ENCODE measurements around the gene SERPINB11. TPM values are rescaled to one million over a fixed set of nuclear protein-coding genes. Genes with fewer than 3 reads are reported as not detected.

SERPINB11 gene
- total and polyA plus RNA-seq, 4 donors, result 0.47 TPM; not detected in 3

- Histone ChIP-seq H3K9me3 (ENCODE audit: control insufficient read depth in 4 of 4, low read length in 3 of 4) (no peaks in the 10 kb centered on the region), H3K36me3 (ENCODE audit: control insufficient read depth in 4 of 4, insufficient read depth in 3 of 4, low read depth in 1 of 4, low read length in 3 of 4) (no peaks in the 10 kb centered on the region), H3K9ac (ENCODE audit: low read depth in 1 of 2, low read length in 2 of 2) (no peak overlapping the region), H3K27ac (ENCODE audit: low read depth in 1 of 2, low read length in 2 of 2) (no peak overlapping the region), H3K27me3 (ENCODE audit: control insufficient read depth in 4 of 4, insufficient read depth in 4 of 4, low read length in 3 of 4) (peaks cover 0 to 4% (median 0%) of the 10 kb centered on the region in 4 donors), H3K4me1 (ENCODE audit: control insufficient read depth in 4 of 4, insufficient read depth in 4 of 4, low read length in 3 of 4) (no peaks in the 10 kb centered on the region), H3K4me3 (ENCODE audit: low read depth in 1 of 3, low read length in 3 of 3) (no peak overlapping the region)
- no peak for DNase-seq (ENCODE audit: low spot score)
- TF ChIP-seq GABPA (IDR thresholded peaks at IDR 0.05 in 1 of 2, conservative IDR thresholded peaks at IDR 0.05 in 1 of 2), result no peak
- TF ChIP-seq JUND (IDR thresholded peaks at IDR 0.05), result no peak
- TF ChIP-seq REST (IDR thresholded peaks at IDR 0.05), result no peak
- 65% methylated on average over 2 of the region's 2 CpGs for WGBS
Observed at GRCh38 chr18:63765837-63766236, 63.1 kb downstream of the SERPINB11 start.

Other genes starting within 250 kb of the SERPINB11 start
- gene SERPINB5, start 226.0 kb upstream of the SERPINB11 start, total RNA-seq, result not detected
- under 1 TPM in 1 of 2 donors, not detected in 1; 0.05 TPM for gene SERPINB5, start 226.0 kb upstream of the SERPINB11 start, polyA plus RNA-seq
- gene SERPINB12, start 160.6 kb upstream of the SERPINB11 start, total RNA-seq, result not detected
- gene SERPINB12, start 160.6 kb upstream of the SERPINB11 start, polyA plus RNA-seq, result not detected
- gene SERPINB13, start 115.6 kb upstream of the SERPINB11 start, total RNA-seq, result not detected
- gene SERPINB13, start 115.6 kb upstream of the SERPINB11 start, polyA plus RNA-seq, result not detected
- not detected for gene SERPINB4, start 58.7 kb upstream of the SERPINB11 start, total RNA-seq
- not detected for gene SERPINB4, start 58.7 kb upstream of the SERPINB11 start, polyA plus RNA-seq
- under 1 TPM in 1 of 2 donors, not detected in 1; 0.05 TPM for gene SERPINB3, start 41.1 kb upstream of the SERPINB11 start, total RNA-seq
- not detected for gene SERPINB3, start 41.1 kb upstream of the SERPINB11 start, polyA plus RNA-seq
- not detected for gene SERPINB7, start 72.5 kb downstream of the SERPINB11 start, total RNA-seq
- not detected for gene SERPINB7, start 72.5 kb downstream of the SERPINB11 start, polyA plus RNA-seq
- 1 to 10 TPM in 1 of 2 donors, not detected in 1; 1.7 TPM for gene SERPINB2, start 184.7 kb downstream of the SERPINB11 start, total RNA-seq
- under 1 TPM in 1 of 2 donors, not detected in 1; 0.02 TPM for gene SERPINB2, start 184.7 kb downstream of the SERPINB11 start, polyA plus RNA-seq
- gene SERPINB10, start 205.0 kb downstream of the SERPINB11 start, total RNA-seq, result 1 to 10 TPM in 1 of 2 donors, not detected in 1; 4.6 TPM
- gene SERPINB10, start 205.0 kb downstream of the SERPINB11 start, polyA plus RNA-seq, result not detected
- under 1 TPM in 1 of 2 donors, not detected in 1; 0.28 TPM for gene HMSD, start 246.3 kb downstream of the SERPINB11 start, total RNA-seq
- under 1 TPM; 0.13 to 0.14 TPM for gene HMSD, start 246.3 kb downstream of the SERPINB11 start, polyA plus RNA-seq